Endodermal cell (in vitro differentiated cells): ENCODE data around the gene FBXL3. TPM values are rescaled to one million over a fixed set of nuclear protein-coding genes. Genes with fewer than 3 reads are reported as not detected.

ENCODE experiments used
- DNase-seq: peaks from one replicate; pipeline ENCODE4 v3.0.0-alpha.2; 2017
- H3K27ac ChIP-seq: 2 replicates; pipeline ENCODE4 v1.5.1; 2013; ENCODE audit warnings: mild to moderate bottlenecking, low read depth, low read length, moderate library complexity
- H3K27me3 ChIP-seq: 2 replicates; pipeline ENCODE4 v1.6.1; 2013; ENCODE audit warnings: mild to moderate bottlenecking, low read length, moderate library complexity; ENCODE audit not compliant: insufficient read depth, control insufficient read depth, poor library complexity, severe bottlenecking
- H3K36me3 ChIP-seq: 2 replicates; pipeline ENCODE4 v1.7.0; 2013; ENCODE audit warnings: mild to moderate bottlenecking, low read length, moderate library complexity; ENCODE audit not compliant: control insufficient read depth, insufficient read depth
- H3K4me1 ChIP-seq: one replicate; pipeline ENCODE4 v1.7.0; 2013; ENCODE audit warnings: low read length; ENCODE audit not compliant: control insufficient read depth, insufficient read depth
- H3K4me3 ChIP-seq: 2 replicates; pipeline ENCODE4 v1.5.1; 2013; ENCODE audit warnings: mild to moderate bottlenecking, low read length, moderate library complexity
- H3K9ac ChIP-seq: 2 replicates; pipeline ENCODE4 v1.6.1; 2013; ENCODE audit warnings: mild to moderate bottlenecking, low read length, moderate library complexity; ENCODE audit not compliant: poor library complexity, severe bottlenecking; ENCODE audit errors: extremely low read depth
- H3K9me3 ChIP-seq: 2 replicates; pipeline ENCODE4 v1.6.1; 2013; ENCODE audit warnings: mild to moderate bottlenecking, low read length, moderate library complexity; ENCODE audit not compliant: control insufficient read depth
- H3K27ac Mint-ChIP-seq: 2 replicates; pipeline ENCODE4 v1.8.0; 2020; ENCODE audit warnings: mixed read lengths
- H3K27me3 Mint-ChIP-seq: 2 replicates; pipeline ENCODE4 v1.8.0; 2021; ENCODE audit warnings: mild to moderate bottlenecking, mixed read lengths; ENCODE audit not compliant: insufficient read depth
- H3K36me3 Mint-ChIP-seq: 2 replicates; pipeline ENCODE4 v1.8.0; 2020; ENCODE audit warnings: low read depth, mixed read lengths
- H3K4me1 Mint-ChIP-seq: 2 replicates; pipeline ENCODE4 v1.8.0; 2020; ENCODE audit warnings: mixed read lengths
- H3K4me3 Mint-ChIP-seq: 2 replicates; pipeline ENCODE4 v1.8.0; 2020; ENCODE audit warnings: mild to moderate bottlenecking, moderate library complexity, mixed read lengths
- H3K9me3 Mint-ChIP-seq: 2 replicates; pipeline ENCODE4 v1.8.0; 2020; ENCODE audit warnings: mild to moderate bottlenecking, mixed read lengths
- CTCF ChIP-seq: fragments of 200-600 bp; sonication (generic); conservative IDR thresholded peaks from 2 replicates; pipeline ENCODE4 v1.5.0; 2021; ENCODE audit warnings: antibody characterized with exemption, mild to moderate bottlenecking
- WGBS, 2 experiments: methylation state at CpG; one replicate each; pipeline versions ENCODE4 v1.1.5 to v1.1.7; 2013; ENCODE audit warnings: missing lambda C conversion rate in 2 of 2, mixed read lengths in 1 of 2; ENCODE audit not compliant: insufficient coverage in 1 of 2, insufficient read length in 1 of 2; 5-methylcytosine and 5-hydroxymethylcytosine counted together
- total RNA-seq, 2 donors: library from RNA; stranded (reverse); fragmentation: NEBNext Ultra II Directional in 1 of 2; extraction: Animal tissue kit (Norgen Biotek cat#: 25700) in 1 of 2; gene quantifications; 2 replicates in 1 of 2; 3 replicates in 1 of 2; pipeline ENCODE4 v1.2.1, GENCODE V29; 2021

Gene FBXL3
- total RNA-seq, 2 donors from 2014 or later = 12.7 to 14.3 TPM

GRCh38 chr13:77033717-77034302 is 6.9 kb upstream of the FBXL3 start:
- Mint-ChIP-seq H3K36me3 (no peaks in the 10 kb centered on the region), H3K9me3 (no peaks in the 10 kb centered on the region), H3K27me3 (peaks cover 5% of the 10 kb centered on the region), H3K4me1 (no peaks in the 10 kb centered on the region), H3K27ac (no peak overlapping the region), H3K4me3 (no peak overlapping the region)
- no peak for TF ChIP-seq CTCF
- no peak for DNase-seq
- H3K4me1 ChIP-seq = no peaks in the 10 kb centered on the region
- H3K27me3 ChIP-seq = no peaks in the 10 kb centered on the region
- H3K4me3 ChIP-seq = no peak overlapping the region
- H3K36me3 ChIP-seq = no peaks in the 10 kb centered on the region
- 93 to 95% methylated on average over 3 of the region's 4 CpGs for WGBS, 2 experiments
- H3K9ac ChIP-seq = no peak overlapping the region
- H3K27ac ChIP-seq = no peak overlapping the region
- H3K9me3 ChIP-seq = no peaks in the 10 kb centered on the region

- Histone ChIP-seq H3K4me1 (no peaks in the 10 kb centered on the region), H3K4me3 (no peak overlapping the region), H3K36me3 (no peaks in the 10 kb centered on the region), H3K27me3 (peaks cover 3% of the 10 kb centered on the region), H3K9ac (no peak overlapping the region), H3K9me3 (no peaks in the 10 kb centered on the region), H3K27ac (no peak overlapping the region)
- Mint-ChIP-seq H3K9me3 (no peaks in the 10 kb centered on the region), H3K4me1 (peaks cover 3% of the 10 kb centered on the region), H3K27me3 (peaks cover 12% of the 10 kb centered on the region), H3K4me3 (no peak overlapping the region), H3K36me3 (no peaks in the 10 kb centered on the region), H3K27ac (no peak overlapping the region)
- TF ChIP-seq CTCF = no peak
- WGBS, 2 experiments = 94 to 100% methylated on average over 1 to 5 of the region's 6 CpGs
- DNase-seq = no peak
Observed at GRCh38 chr13:77031656-77032243, 4.8 kb upstream of the FBXL3 start.

- TF ChIP-seq CTCF = no peak
- H3K4me3 ChIP-seq = no peak overlapping the region
- no peak for DNase-seq
- no peak overlapping the region for H3K9ac ChIP-seq
- Mint-ChIP-seq H3K9me3 (no peaks in the 10 kb centered on the region), H3K36me3 (no peaks in the 10 kb centered on the region), H3K27me3 (peaks cover 10% of the 10 kb centered on the region), H3K4me3 (no peak overlapping the region), H3K4me1 (peaks cover 11% of the 10 kb centered on the region), H3K27ac (no peak overlapping the region)
- no peaks in the 10 kb centered on the region for H3K4me1 ChIP-seq
- 92% methylated on average over 1 of the region's 1 CpG; no CpG with 5 or more reads in 1 of the 2 experiments for WGBS, 2 experiments
- no peak overlapping the region for H3K27ac ChIP-seq
- H3K9me3 ChIP-seq = no peaks in the 10 kb centered on the region
- H3K27me3 ChIP-seq = peaks cover 3% of the 10 kb centered on the region
- no peaks in the 10 kb centered on the region for H3K36me3 ChIP-seq
Observed at GRCh38 chr13:77029436-77029835, 2.5 kb upstream of the FBXL3 start.
